Kasumi-1 (cell line): ENCODE measurements around the gene VSIG10L2.
A peak's percentile ranks its signal among the peaks of the same experiment; 100 is the strongest.

Experiments used
- DNase-seq, 2 experiments: peaks; one replicate each; lab custom pipeline; 2025; lab: John Stamatoyannopoulos, UW

VSIG10L2 gene

DNA sequence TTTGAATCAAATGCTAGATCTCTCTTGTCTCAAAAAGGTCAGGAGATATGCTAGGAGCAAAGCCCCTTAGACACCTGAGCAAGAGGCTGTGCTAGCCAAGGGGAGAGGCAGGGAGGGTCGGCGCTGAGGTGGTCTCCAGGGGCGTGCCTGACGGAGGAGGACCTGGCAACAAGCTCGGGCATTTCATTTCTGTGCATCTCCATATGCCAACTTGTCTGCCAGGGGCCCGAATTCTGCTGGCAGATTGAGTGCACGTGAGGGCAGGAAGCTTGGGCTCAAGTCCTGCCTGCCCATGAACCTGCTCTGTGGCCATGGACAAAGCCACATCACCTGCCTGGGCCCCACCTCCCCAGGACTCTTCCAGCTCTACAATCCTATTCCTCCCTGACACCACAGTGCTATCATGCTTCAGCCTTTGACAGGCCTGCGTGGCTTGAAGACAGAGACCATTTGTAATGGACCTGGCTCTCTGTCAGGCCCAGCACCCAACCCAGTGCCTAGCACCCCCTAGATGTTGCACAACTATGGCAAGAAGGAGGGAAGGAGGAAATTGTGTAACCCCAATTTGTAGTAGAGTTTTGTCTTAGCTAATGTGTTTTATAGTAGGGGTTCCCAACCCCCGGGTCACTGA lies 16.3 kb upstream of the VSIG10L2 start:
- no peak for DNase-seq

- no peak for DNase-seq
Measured at GRCh38 chr11:125930076-125930450, 15.8 kb upstream of the VSIG10L2 start.

DNA sequence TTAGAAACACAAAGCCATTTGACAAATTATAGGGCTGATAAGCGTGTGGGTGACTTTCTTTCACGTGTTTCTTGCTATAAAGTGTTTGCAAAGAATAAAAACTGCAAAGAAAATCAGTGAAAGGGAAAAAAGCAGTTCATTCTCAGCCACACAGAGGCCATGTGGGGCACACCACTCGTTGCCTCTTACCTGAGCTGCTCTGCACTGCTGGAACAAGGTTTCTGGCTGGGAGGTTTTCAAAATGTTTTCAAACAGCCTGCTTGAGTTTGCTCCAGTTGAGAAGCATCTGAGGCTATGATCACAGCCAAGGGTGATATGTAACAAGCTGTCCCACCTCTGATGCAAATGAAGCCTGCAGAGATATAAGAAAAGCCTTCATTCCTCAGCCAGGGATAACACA lies 14.7 kb upstream of the VSIG10L2 start:
- no peak for DNase-seq

- no peak for DNase-seq
Measured at GRCh38 chr11:125931668-125932067, 14.2 kb upstream of the VSIG10L2 start.

DNA sequence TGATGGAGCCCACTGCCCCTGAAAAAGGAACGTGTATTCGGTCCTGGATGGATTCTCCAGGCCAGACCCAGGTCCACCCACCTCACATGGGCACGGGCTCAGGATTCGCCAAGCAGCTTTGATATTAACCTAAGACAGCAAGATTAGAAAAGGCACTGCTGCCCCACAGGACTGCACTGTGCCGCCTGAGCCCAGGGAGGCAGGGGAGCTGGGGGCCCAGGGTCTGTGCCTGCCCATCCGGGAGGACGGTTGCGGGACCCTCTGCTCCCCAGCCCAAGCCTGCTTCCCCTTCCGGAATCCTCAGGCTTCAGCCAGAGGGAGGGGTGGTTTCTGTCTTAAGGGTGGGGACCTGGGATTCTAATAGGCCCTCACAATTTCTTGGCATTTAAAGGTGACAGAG lies 13.5 kb upstream of the VSIG10L2 start:
- DNase-seq, result no peak

GRCh38 chr11:125933030-125933813 lies 12.6 kb upstream of the VSIG10L2 start:
- DNase-seq, result no peak

DNA sequence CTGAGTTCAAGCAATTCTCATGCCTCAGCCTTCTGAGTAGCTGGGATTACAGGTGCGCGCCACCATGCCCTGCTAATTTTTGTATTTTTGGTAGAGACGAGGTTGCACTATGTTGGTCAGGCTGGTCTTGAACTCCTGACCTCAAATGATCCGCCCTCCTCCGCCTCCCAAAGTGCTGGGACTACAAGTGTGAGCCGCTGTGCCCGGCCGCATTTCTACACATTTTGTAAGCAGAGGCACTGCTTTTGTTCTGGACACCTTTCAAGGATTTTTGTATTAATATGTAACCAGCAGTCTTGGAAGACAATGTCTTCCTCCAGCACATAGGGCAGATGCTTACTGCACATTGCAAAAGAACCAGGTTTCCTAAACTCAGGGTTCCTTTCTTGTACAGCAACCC lies 11.4 kb upstream of the VSIG10L2 start:
- DNase-seq, result no peak

GRCh38 chr11:125935056-125935455 lies 10.8 kb upstream of the VSIG10L2 start:
- DNase-seq, result no peak

GRCh38 chr11:125935618-125936199 lies 10.1 kb upstream of the VSIG10L2 start:
- DNase-seq, result no peak

GRCh38 chr11:125938418-125938817 lies 7.4 kb upstream of the VSIG10L2 start:
- no peak for DNase-seq

GRCh38 chr11:125939081-125939521 lies 6.7 kb upstream of the VSIG10L2 start:
- no peak for DNase-seq

DNA sequence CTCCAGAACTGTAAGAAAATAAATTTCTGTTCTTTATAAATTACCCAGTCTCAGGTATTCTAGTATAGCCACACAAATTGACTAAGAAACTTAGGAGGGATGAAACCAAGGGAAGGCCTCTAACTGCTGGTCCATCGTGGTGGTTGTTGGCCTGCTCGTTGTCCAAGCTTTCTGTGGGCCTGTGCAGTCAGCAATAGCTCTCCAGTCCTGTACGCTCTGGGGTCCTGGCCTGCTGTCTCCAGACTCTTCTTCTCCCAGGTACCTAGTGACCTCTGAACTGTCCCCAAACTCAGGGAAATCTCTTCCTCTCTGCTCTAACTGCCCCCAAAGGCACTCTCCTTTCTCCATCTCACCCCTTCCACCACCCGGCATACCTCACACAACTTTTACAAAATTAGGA lies 5.7 kb upstream of the VSIG10L2 start:
- DNase-seq, result no peak

GRCh38 chr11:125941267-125941618 lies 4.6 kb upstream of the VSIG10L2 start:
- DNase-seq, result no peak

DNA sequence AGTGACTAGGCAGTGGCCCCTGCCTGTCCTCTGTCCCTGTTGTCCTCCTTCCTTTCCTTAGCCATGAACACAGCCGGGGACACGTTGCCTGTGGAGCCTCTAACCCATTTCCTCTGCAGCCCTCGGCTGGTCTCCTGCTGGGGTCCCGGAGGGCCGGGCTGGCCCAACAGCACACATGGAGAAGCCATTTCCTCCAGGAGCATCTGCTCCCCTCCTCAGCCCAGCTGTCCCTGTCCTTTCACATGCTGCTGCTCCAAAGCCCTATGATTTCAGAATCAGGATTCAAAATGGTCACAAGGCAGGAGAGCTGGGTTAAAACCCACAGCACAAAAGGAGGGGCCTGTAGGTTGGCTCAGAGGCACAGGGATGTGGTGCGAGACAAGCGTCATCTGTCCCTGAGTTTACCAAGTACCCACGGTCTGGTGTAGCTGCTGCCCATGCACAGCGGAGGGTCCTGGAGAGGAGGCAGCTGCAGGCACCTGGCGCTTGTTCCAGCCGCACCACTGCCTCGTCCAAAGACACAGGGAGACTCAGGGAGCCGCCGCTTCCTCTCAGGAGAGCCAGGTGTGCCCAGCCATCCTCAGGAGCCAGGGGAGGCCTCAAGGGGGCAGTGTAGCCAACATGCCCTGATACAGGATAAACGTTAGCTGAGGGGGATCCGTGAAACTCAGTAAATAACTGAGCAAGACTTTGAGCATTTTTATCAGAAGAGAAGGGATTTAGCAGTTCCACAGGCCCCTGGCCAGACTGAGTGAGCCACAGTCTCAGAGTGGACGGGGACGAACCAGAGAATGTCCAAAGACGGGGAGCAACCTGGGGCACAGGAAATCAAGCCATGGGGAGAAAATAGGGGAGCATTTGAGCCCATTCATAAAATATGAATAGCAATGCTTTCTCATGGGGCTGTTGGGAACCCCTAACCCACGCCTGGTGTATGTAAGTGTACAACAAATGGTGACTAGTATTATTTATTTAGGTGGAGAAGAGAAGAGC lies 3.9 kb upstream of the VSIG10L2 start:
- DNase-seq, result peak in 1 of 2 experiments; percentile 10

DNA sequence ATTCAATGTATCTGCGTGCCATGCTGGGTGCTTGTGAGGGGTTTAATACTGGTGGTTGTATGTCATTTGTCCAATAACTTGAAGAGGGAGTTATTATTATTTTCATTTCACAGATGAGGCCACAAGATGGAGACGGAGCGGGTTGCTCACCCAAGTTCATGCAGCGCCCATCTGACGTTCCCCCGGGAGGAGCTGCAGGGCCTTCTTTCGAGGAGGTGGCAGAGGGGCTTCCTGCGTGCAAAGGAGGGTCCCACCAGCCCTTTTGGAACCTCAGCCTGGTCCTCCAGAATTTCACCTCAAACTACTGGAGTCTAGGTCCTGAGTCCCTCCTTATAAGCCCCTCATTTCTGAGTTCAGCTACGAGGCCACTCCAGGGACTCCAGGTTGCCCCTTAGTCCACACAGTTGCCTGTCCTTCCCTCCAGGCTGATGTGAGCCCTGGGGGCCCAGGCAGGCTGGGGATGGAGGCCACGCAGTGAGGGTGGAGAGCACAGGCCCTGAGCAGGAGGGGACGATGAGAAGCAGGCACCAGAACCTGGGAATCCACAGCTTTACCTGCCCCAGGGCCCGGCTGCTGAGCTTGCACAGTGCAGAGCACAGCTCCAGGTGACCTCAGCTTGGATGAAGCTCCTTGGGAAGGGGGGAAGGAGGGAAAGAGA lies 2.9 kb upstream of the VSIG10L2 start:
- DNase-seq, result no peak

GRCh38 chr11:125943661-125944349 lies 2.0 kb upstream of the VSIG10L2 start:
- DNase-seq, result no peak

GRCh38 chr11:125944350-125945010 lies 1.4 kb upstream of the VSIG10L2 start:
- DNase-seq, result no peak

- no peak for DNase-seq
Measured at GRCh38 chr11:125945011-125945796, 640 bp upstream of the VSIG10L2 start.

GRCh38 chr11:125946712-125947418 lies 1.0 kb downstream of the VSIG10L2 start:
- no peak for DNase-seq
